Stimulated activated CD4-positive, alpha-beta T cell treated with anti-CD3 and anti-CD28 coated beads, TNF-alpha, amount 100 ng/mL, for 24 hours (primary cell): ENCODE results near the gene COPS3.

ENCODE experiments used
- DNase-seq, 3 experiments: peaks; one replicate each; pipeline ENCODE4 v3.0.0-alpha.2; 2020; ENCODE audit warnings: low read depth in 3 of 3

COPS3 gene

GRCh38 chr17:17242246-17242645 lies 38.8 kb downstream of the COPS3 start:
- DNase-seq = no peak

GRCh38 chr17:17241656-17242055 lies 39.4 kb downstream of the COPS3 start:
- DNase-seq = no peak

- DNase-seq = no peak
Observed at GRCh38 chr17:17239832-17240231, 41.2 kb downstream of the COPS3 start.

GRCh38 chr17:17237026-17237799 lies 43.8 kb downstream of the COPS3 start, which contains the start of gene FLCN:
Gene FLCN, minus strand, starts transcription at chr17:17237168. Its CDS starts 9,031 bp downstream, at chr17:17228137.
- peak; percentile 79 to 89 (median 85) for DNase-seq

GRCh38 chr17:17236295-17237025 lies 44.6 kb downstream of the COPS3 start:
- no peak for DNase-seq

GRCh38 chr17:17235212-17236174 lies 45.6 kb downstream of the COPS3 start:
- DNase-seq = no peak

- no peak for DNase-seq
Observed at GRCh38 chr17:17232303-17232621, 48.8 kb downstream of the COPS3 start.

DNA sequence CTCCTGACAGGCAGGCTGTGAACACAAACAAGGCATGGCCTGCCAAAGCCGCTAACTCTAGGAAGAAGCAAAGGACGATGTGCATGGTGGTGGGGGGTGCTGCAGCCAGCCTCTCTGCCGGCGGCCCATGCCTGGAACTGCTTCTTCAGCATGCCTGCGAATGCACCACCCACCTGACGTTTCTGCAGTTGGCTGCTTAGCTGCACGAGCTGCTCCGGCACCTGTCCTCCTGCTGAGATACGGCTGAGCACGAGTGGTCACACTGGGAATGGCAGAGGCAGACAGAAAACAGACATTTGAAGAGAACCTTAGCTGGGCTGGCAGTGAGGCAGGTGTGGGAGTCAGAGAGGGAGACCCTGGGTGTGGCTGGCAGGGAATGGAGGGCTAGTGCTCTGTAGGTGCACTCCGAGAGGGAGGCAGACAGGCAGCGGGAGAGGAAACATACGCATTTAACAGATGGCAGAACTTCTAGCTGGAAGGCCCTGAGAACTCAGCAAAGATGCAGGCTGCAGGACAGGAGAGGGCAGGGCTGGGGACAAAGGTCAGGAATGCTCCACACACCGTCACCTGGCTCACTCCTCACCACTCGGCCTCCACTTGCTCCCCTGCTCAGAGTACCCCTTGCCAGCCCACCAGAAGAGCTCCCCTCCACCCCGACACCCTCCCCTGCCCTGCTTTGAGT lies 49.3 kb downstream of the COPS3 start:
- DNase-seq = no peak

GRCh38 chr17:17229416-17230384 lies 51.3 kb downstream of the COPS3 start:
- DNase-seq = no peak

DNA sequence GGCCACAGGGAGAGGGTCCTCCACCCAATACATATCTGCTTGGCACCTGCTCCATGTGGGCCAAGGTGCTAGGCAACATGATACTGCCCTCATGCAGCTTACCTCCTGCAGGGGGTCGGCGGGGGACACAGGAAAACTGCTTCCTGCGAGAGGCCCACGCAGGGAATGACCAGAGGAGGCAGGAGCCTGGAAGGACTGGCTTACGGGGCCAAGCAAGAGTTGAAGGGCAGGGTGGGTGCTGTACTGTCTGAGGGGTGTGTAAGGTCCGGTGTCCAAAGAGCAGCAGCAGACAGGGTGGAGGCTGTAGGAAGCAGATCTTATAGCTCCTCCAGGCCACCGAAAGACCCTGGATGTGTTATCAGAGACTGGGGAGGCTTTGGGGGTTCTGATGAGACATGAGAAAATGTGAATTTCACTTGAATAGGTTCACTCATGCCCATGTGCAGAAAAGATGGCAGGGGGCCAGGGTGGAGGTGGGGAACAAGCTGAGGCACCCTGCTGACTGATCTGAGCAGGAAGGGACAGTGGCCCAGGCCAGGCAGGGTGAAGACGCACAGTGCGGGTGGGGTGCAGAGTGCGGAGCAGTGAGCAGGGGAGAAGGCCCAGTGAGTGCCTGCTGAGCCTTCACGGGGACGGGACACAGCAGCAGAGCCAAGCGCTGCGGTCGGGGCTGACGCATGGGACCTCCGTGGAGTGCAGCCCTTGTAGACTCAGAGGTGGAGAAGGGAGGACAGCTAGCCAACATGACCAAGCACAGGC lies 52.3 kb downstream of the COPS3 start:
- DNase-seq = no peak

GRCh38 chr17:17227608-17228520 lies 53.2 kb downstream of the COPS3 start:
- no peak for DNase-seq

- DNase-seq = no peak
Observed at GRCh38 chr17:17226451-17227265, 54.4 kb downstream of the COPS3 start.

DNA sequence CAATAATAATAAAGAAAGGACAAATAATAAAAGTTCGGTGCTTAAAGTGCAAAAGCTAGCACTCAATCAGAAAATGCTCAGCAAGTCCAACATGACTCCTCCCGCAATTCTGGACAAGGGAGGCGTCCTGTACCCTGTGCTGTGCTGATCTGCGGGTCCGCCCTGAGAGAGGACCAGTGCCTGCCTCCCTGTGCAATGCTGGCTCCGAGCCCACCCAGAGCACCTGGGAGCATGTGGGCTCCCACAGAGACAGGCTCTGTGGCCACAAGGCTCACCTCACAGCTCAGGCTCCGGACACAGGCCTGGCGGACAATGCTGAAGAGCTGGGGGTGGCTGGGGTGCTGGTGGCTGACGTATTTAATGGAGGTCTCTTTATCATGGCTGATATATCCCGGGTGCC lies 55.1 kb downstream of the COPS3 start:
- DNase-seq = no peak

DNA sequence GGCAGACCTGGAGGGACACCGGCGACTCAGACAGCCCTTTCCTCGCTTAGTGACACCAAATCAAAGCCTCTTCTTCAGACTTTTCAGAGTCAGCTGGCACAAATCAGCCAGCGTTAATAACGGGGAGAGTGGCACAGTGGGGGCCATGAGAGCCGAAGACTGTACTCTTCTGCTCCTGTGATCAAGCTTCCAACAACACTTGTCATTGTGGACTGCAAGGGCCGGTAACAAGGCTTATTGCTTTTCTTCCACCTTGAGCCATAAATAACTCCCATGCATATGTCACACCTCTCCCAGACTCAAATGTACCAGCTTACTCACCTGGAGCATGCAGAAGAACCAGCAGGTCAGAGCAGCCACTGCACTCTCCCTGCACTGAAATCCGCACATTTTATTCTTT lies 56.9 kb downstream of the COPS3 start:
- no peak for DNase-seq

DNA sequence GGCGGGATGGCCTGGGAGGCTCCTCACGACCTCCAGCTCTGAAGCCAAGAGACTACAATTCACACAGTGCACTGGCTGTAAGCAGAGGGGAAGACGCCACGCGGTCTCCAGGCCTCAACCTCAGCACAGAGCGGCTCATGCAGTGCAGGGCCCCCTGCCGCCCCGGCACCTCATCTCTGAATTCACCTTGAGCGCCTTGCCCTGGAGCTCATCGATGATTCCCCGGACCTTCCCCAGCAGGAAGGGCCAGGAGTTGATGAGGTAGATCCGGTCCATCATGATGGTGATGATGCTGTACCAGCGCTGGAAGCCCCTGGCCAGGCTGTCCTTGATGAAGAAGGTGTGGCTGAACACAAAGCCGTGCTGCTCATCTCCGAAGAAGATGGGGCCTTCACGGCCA lies 57.3 kb downstream of the COPS3 start:
- DNase-seq = no peak

GRCh38 chr17:17221329-17221728 lies 59.7 kb downstream of the COPS3 start:
- no peak for DNase-seq

- no peak for DNase-seq
Observed at GRCh38 chr17:17220529-17220928, 60.5 kb downstream of the COPS3 start.

GRCh38 chr17:17217995-17218394 lies 63.1 kb downstream of the COPS3 start:
- DNase-seq = no peak
